ENCODE data around the gene RNF148.
A peak's percentile ranks its signal among the peaks of the same experiment; 100 is the strongest.

Gene RNF148

GRCh38 chr7:122684504-122684903 is 18.2 kb downstream of the RNF148 start:
- TF ChIP-seq EGR1 (IDR thresholded peaks at IDR 0.05) = no peak

GRCh38 chr7:122682815-122683550 is 19.7 kb downstream of the RNF148 start:
- TF ChIP-seq ZBTB7A (IDR thresholded peaks at IDR 0.05; ENCODE audit: low read depth) (no peak), TCF12 (IDR thresholded peaks at IDR 0.05; ENCODE audit: low read depth) (no peak), RAD21 (IDR thresholded peaks at IDR 0.05; ENCODE audit: low read depth) (no peak), USF1 (IDR thresholded peaks at IDR 0.05) (no peak), EGR1 (IDR thresholded peaks at IDR 0.05) (no peak), REST (IDR thresholded peaks at IDR 0.05; ENCODE audit: low read depth) (no peak), FOXM1 (IDR thresholded peaks at IDR 0.05; ENCODE audit: borderline replicate concordance, low read depth) (no peak), YY1 (IDR thresholded peaks at IDR 0.05; ENCODE audit: low read depth) (no peak), CREB1 (IDR thresholded peaks at IDR 0.05; ENCODE audit: low read depth) (no peak), TEAD4 (IDR thresholded peaks at IDR 0.05) (no peak), EP300 (IDR thresholded peaks at IDR 0.05; ENCODE audit: borderline replicate concordance) (no peak), TAF1 (IDR thresholded peaks at IDR 0.05; ENCODE audit: low read depth) (no peak), CEBPB (IDR thresholded peaks at IDR 0.05) (no peak)

- TF ChIP-seq TEAD4 (IDR thresholded peaks at IDR 0.05) = no peak
- TF ChIP-seq MAX (IDR thresholded peaks at IDR 0.05) = no peak
- TF ChIP-seq FOXM1 (IDR thresholded peaks at IDR 0.05; ENCODE audit: borderline replicate concordance, low read depth) = no peak
- TF ChIP-seq CREB1 (IDR thresholded peaks at IDR 0.05; ENCODE audit: low read depth) = no peak
- TF ChIP-seq YY1 (IDR thresholded peaks at IDR 0.05; ENCODE audit: low read depth) = no peak
- no peak for TF ChIP-seq EGR1 (IDR thresholded peaks at IDR 0.05)
- no peak for TF ChIP-seq CEBPB (IDR thresholded peaks at IDR 0.05)
- no peak for TF ChIP-seq EP300 (IDR thresholded peaks at IDR 0.05; ENCODE audit: borderline replicate concordance)
- TF ChIP-seq TAF1 (IDR thresholded peaks at IDR 0.05; ENCODE audit: low read depth) = no peak
- no peak for TF ChIP-seq NFIC (IDR thresholded peaks at IDR 0.05)
- TF ChIP-seq TCF12 (IDR thresholded peaks at IDR 0.05; ENCODE audit: low read depth) = no peak
- TF ChIP-seq RAD21 (IDR thresholded peaks at IDR 0.05; ENCODE audit: low read depth) = no peak
- no peak for TF ChIP-seq REST (IDR thresholded peaks at IDR 0.05; ENCODE audit: low read depth)
- no peak for TF ChIP-seq USF1 (IDR thresholded peaks at IDR 0.05)
- TF ChIP-seq ZBTB7A (IDR thresholded peaks at IDR 0.05; ENCODE audit: low read depth) = no peak
Observed at GRCh38 chr7:122679813-122680212, 22.9 kb downstream of the RNF148 start.

- TF ChIP-seq MAX (IDR thresholded peaks at IDR 0.05) (0 out of 2 replicates have a peak, but pooled peaks have one; percentile 40), CEBPB (IDR thresholded peaks at IDR 0.05) (peak; percentile 46), TEAD4 (IDR thresholded peaks at IDR 0.05) (peak; percentile 32; the same call in 1 of the 2 replicates)
Observed at GRCh38 chr7:122679269-122679709, 23.4 kb downstream of the RNF148 start.

GRCh38 chr7:122677149-122677548 is 25.6 kb downstream of the RNF148 start:
- TF ChIP-seq REST (IDR thresholded peaks at IDR 0.05; ENCODE audit: low read depth) = no peak
- no peak for TF ChIP-seq CREB1 (IDR thresholded peaks at IDR 0.05; ENCODE audit: low read depth)
- no peak for TF ChIP-seq EP300 (IDR thresholded peaks at IDR 0.05; ENCODE audit: borderline replicate concordance)
- TF ChIP-seq EGR1 (IDR thresholded peaks at IDR 0.05) = no peak
- TF ChIP-seq TEAD4 (IDR thresholded peaks at IDR 0.05) = no peak
- no peak for TF ChIP-seq USF1 (IDR thresholded peaks at IDR 0.05)
- no peak for TF ChIP-seq YY1 (IDR thresholded peaks at IDR 0.05; ENCODE audit: low read depth)
- TF ChIP-seq CEBPB (IDR thresholded peaks at IDR 0.05) = no peak
- no peak for TF ChIP-seq TAF1 (IDR thresholded peaks at IDR 0.05; ENCODE audit: low read depth)
- no peak for TF ChIP-seq ZBTB7A (IDR thresholded peaks at IDR 0.05; ENCODE audit: low read depth)
- no peak for TF ChIP-seq MAX (IDR thresholded peaks at IDR 0.05)
- TF ChIP-seq FOXM1 (IDR thresholded peaks at IDR 0.05; ENCODE audit: borderline replicate concordance, low read depth) = no peak
